K562 (cell line): ENCODE measurements around the gene TLR3. TPM values are rescaled to one million over a fixed set of nuclear protein-coding genes. Genes with fewer than 3 reads are reported as not detected.

Experiments used
- ATAC-seq: fragments of 200-7000 bp; cut with Tn5 transposase; 3 replicates; pipeline ENCODE4 v1.9.1; 2020; ENCODE audit warnings: moderate library complexity
- BruUV-seq: library from RNA; stranded (reverse); fragments of 400-500 nt; replicated peaks from 2 replicates; lab custom pipeline; 2021; lab: Mats Ljungman, UMichigan
- CTCF ChIA-PET: fragments of 300-600 bp; formaldehyde crosslinking; extraction: SDS; loops from one replicate; lab custom pipeline; 2021; ENCODE audit warnings: low intra/inter-chr PET ratio; lab: Yijun Ruan, JAX
- POLR2A ChIA-PET: fragments of 300-600, 350-650 bp; sonication (Branson Sonifier 250); formaldehyde crosslinking; extraction: SDS; loops from one replicate; lab custom pipeline; 2021; ENCODE audit warnings: antibody characterized with exemption, inconsistent platforms; lab: Yijun Ruan, JAX
- DNase-seq, 4 experiments: peaks; one replicate each; pipeline versions ENCODE4 v3.0.0 to v3.0.0-alpha.2; 2011 to 2018; ENCODE audit warnings: low spot score in 3 of 4, mixed read lengths in 3 of 4; ENCODE audit errors: extremely low read depth in 1 of 4
- FAIRE-seq: peaks from 2 replicates; lab custom pipeline; 2011; peaks lifted over from hg19 to GRCh38; lab: Jason Lieb, UNC
- H2AFZ ChIP-seq: 2 replicates; pipeline ENCODE4 v1.6.0; 2011; ENCODE audit warnings: low read depth, low read length, control low read depth, inconsistent platforms
- H3K27ac ChIP-seq: fragments of 200-600 bp; 3 replicates; pipeline ENCODE4 v1.8.0; 2011; ENCODE audit warnings: low read depth, mild to moderate bottlenecking, control low read depth, inconsistent platforms, low read length, moderate library complexity, mixed read lengths; ENCODE audit errors: extremely low read depth
- H3K27me3 ChIP-seq, 2 experiments: fragments of 300-600 bp in 1 of 2; 2 replicates in 1 of 2; 3 replicates in 1 of 2; pipeline versions ENCODE4 v1.6.0 to v1.8.0; 2011; ENCODE audit warnings: inconsistent platforms in 2 of 2, low read length in 2 of 2, mild to moderate bottlenecking in 1 of 2, mixed read lengths in 1 of 2, moderate library complexity in 1 of 2; ENCODE audit not compliant: control insufficient read depth in 2 of 2, insufficient read depth in 2 of 2
- H3K36me3 ChIP-seq: fragments of 300-600 bp; 3 replicates; pipeline ENCODE4 v1.8.0; 2011; ENCODE audit warnings: mild to moderate bottlenecking, low read length, inconsistent platforms; ENCODE audit not compliant: control insufficient read depth, insufficient read depth
- H3K4me1 ChIP-seq, 2 experiments: fragments of 200-600 bp in 1 of 2; replicated peaks in 1 of 2; 2 replicates in 1 of 2; 3 replicates in 1 of 2; pipeline versions ENCODE4 v1.5.1 to v1.8.0; 2011; ENCODE audit warnings: inconsistent platforms in 2 of 2, low read length in 2 of 2, mild to moderate bottlenecking in 1 of 2, mixed read lengths in 1 of 2, moderate library complexity in 1 of 2; ENCODE audit not compliant: control insufficient read depth in 2 of 2, insufficient read depth in 2 of 2
- H3K4me2 ChIP-seq: 2 replicates; pipeline ENCODE4 v1.6.1; 2011; ENCODE audit warnings: low read length, control low read depth, inconsistent platforms, mixed read lengths; ENCODE audit not compliant: insufficient read depth
- H3K4me3 ChIP-seq: fragments of 200-600 bp; sonication (generic), shearing (Covaris generic); 2 replicates; pipeline ENCODE4 v1.5.1; 2016; ENCODE audit warnings: control low read depth, inconsistent platforms
- H3K79me2 ChIP-seq: fragments of 200-600 bp; 3 replicates; pipeline ENCODE4 v1.8.0; 2011; ENCODE audit warnings: low read length, inconsistent platforms; ENCODE audit not compliant: control insufficient read depth, insufficient read depth
- H3K9ac ChIP-seq, 2 experiments: 2 replicates each; pipeline versions ENCODE4 v1.6.0 to v1.6.1; 2011; ENCODE audit warnings: low read depth in 2 of 2, low read length in 2 of 2, control low read depth in 1 of 2, inconsistent platforms in 1 of 2, mild to moderate bottlenecking in 1 of 2, mixed read lengths in 1 of 2; ENCODE audit not compliant: insufficient read depth in 1 of 2
- H3K9me1 ChIP-seq: one replicate; pipeline ENCODE4 v1.6.0; 2011; ENCODE audit warnings: inconsistent platforms, mild to moderate bottlenecking, low read length, moderate library complexity; ENCODE audit not compliant: control insufficient read depth, insufficient read depth
- H3K9me3 ChIP-seq: replicated peaks from 2 replicates; pipeline ENCODE4 v1.5.1; 2011; ENCODE audit warnings: low read depth, low read length, inconsistent platforms; ENCODE audit not compliant: control insufficient read depth, insufficient read depth
- H4K20me1 ChIP-seq: replicated peaks from 2 replicates; pipeline ENCODE4 v1.6.1; 2011; ENCODE audit warnings: low read length, inconsistent platforms, mixed read lengths; ENCODE audit not compliant: control insufficient read depth, insufficient read depth
- BDP1 ChIP-seq: IDR thresholded peaks from 3 replicates; pipeline ENCODE4 v1.6.1; 2011; ENCODE audit not compliant: insufficient read length, insufficient read depth
- BRF2 ChIP-seq: IDR thresholded peaks from 3 replicates; pipeline ENCODE4 v1.6.1; 2011; ENCODE audit warnings: borderline replicate concordance, mild to moderate bottlenecking; ENCODE audit not compliant: insufficient read length, insufficient read depth
- CBX8 ChIP-seq: fragments of 200-600 bp; sonication (generic); IDR thresholded peaks from 2 replicates; pipeline ENCODE4 v1.6.1; 2012; ENCODE audit warnings: borderline replicate concordance, mixed run types, low read depth, mild to moderate bottlenecking, moderate library complexity, mixed read lengths, low read length, control low read depth, inconsistent platforms; ENCODE audit not compliant: poor library complexity, severe bottlenecking; ENCODE audit errors: extremely low read depth
- EHMT2 ChIP-seq: fragments of 450-650 bp; IDR thresholded peaks from 2 replicates; pipeline ENCODE4 v1.6.1; 2018; ENCODE audit warnings: antibody characterized with exemption
- HDAC6 ChIP-seq: IDR thresholded peaks from 2 replicates; pipeline ENCODE4 v1.6.1; 2012; ENCODE audit warnings: low read depth, mild to moderate bottlenecking, control low read depth, inconsistent platforms, low read length, moderate library complexity
- HSF4 ChIP-seq: fragments of 250-450 bp; sonication (Bioruptor Pico); IDR thresholded peaks from 2 replicates; pipeline ENCODE4 v2.1.2; 2022; ENCODE audit warnings: mild to moderate bottlenecking, moderate library complexity, borderline replicate concordance
- NCOA2 ChIP-seq, 2 experiments: fragments of 450-650 bp; IDR thresholded peaks; 2 replicates each; pipeline ENCODE4 v1.6.1; 2018; ENCODE audit warnings: mild to moderate bottlenecking in 2 of 2, moderate library complexity in 1 of 2; ENCODE audit not compliant: partially characterized antibody in 2 of 2
- NRF1 ChIP-seq, 2 experiments: fragments of 450-650 bp; IDR thresholded peaks in 1 of 2; conservative IDR thresholded peaks in 1 of 2; 2 replicates each; pipeline ENCODE4 v1.6.1; 2014; ENCODE audit warnings: mild to moderate bottlenecking in 2 of 2
- SFPQ ChIP-seq: fragments of 200-400 bp; formaldehyde crosslinking; IDR thresholded peaks from 2 replicates; pipeline ENCODE4 v1.6.1; 2017; ENCODE audit warnings: mild to moderate bottlenecking, low read depth, low read length, moderate library complexity
- TCF7 ChIP-seq: sonication (generic); IDR thresholded peaks from 2 replicates; pipeline ENCODE4 v1.6.1; 2016; ENCODE audit warnings: antibody characterized with exemption, borderline replicate concordance
- TEAD4 ChIP-seq, 2 experiments: sonication (generic) in 1 of 2; formaldehyde crosslinking in 1 of 2; IDR thresholded peaks; 2 replicates each; pipeline versions ENCODE4 v1.6.1 to v1.8.0; 2012 to 2022; ENCODE audit warnings: borderline replicate concordance in 1 of 2, inconsistent platforms in 1 of 2, low read length in 1 of 2, mild to moderate bottlenecking in 1 of 2, missing genetic modification reagents in 1 of 2
- THAP12 ChIP-seq: fragments of 250-450 bp; sonication (Bioruptor Pico); IDR thresholded peaks from 2 replicates; pipeline ENCODE4 v1.9.0; 2021; ENCODE audit warnings: mild to moderate bottlenecking, inconsistent platforms
- TSC22D4 ChIP-seq: fragments of 450-650 bp; IDR thresholded peaks from 2 replicates; pipeline ENCODE4 v1.6.1; 2016; ENCODE audit warnings: missing genetic modification characterization, missing biosample characterization, control low read depth
- ZBTB1 ChIP-seq: sonication (generic); formaldehyde crosslinking; IDR thresholded peaks from 2 replicates; pipeline ENCODE4 v1.8.1; 2023; ENCODE audit warnings: missing genetic modification reagents, low read depth, mild to moderate bottlenecking, borderline replicate concordance
- ZNF134 ChIP-seq: fragments of 250-450 bp; sonication (Bioruptor Pico); conservative IDR thresholded peaks from 2 replicates; pipeline ENCODE4 v1.4.0; 2020
- ZNF311 ChIP-seq: fragments of 250-450 bp; sonication (Bioruptor Pico); IDR thresholded peaks from 2 replicates; pipeline ENCODE4 v1.4.0; 2020; ENCODE audit warnings: mild to moderate bottlenecking, moderate library complexity
- WGBS: fragments of 100-300 bp; shearing (Covaris generic); methylation state at CpG from one replicate; pipeline ENCODE4 v1.1.6; 2016; ENCODE audit warnings: low coverage, mixed read lengths; ENCODE audit not compliant: insufficient coverage; ENCODE audit errors: missing lambda C conversion rate; 5-methylcytosine and 5-hydroxymethylcytosine counted together
- in situ Hi-C: fragments of 300-500 bp; cut with MboI; formaldehyde crosslinking; loops from 4 replicates; pipeline ENCODE4 v1.15.0; 2018; ENCODE audit warnings: inconsistent platforms, mixed read lengths
- intact Hi-C: fragments of 100-400 bp; cut with micrococcal nuclease; formaldehyde crosslinking; loops from 2 replicates; pipeline ENCODE4 v1.14.2; 2022
- polyA plus RNA-seq, 8 experiments: library from polyadenylated mRNA; depleted of rRNA in 4 of 8; stranded (reverse) in 5 of 8; unstranded in 3 of 8; fragments of >200 nt; fragmentation: Nextera tagmentation in 2 of 8; fragmentation: Illumina TruSeq in 1 of 8; extraction: Ambion mirVana in 2 of 8; extraction: Trizol in 1 of 8; gene quantifications; 2 replicates each; pipeline versions ENCODE4 v1.2.1 to v1.2.3, GENCODE V29; 2011 to 2014; ENCODE audit warnings: inconsistent platforms in 1 of 8, missing spikeins in 1 of 8
- total RNA-seq, 7 experiments: library from RNA; depleted of rRNA in 6 of 7; stranded (reverse); fragments of >200 nt in 6 of 7; fragmentation: Illumina TruSeq in 2 of 7; extraction: Trizol in 2 of 7; gene quantifications; 2 replicates each; pipeline versions ENCODE4 v1.2.1 to v1.2.3, GENCODE V29; 2011 to 2021; ENCODE audit warnings: low replicate concordance in 1 of 7

Gene TLR3
- total and polyA plus RNA-seq, 9 of the 15 experiments (the other 6 are each of a cell fraction or from before 2014, with no cell fraction given), result 0.01 TPM; not detected in 8

- H3K4me2 ChIP-seq, result no peak overlapping the region
- H3K36me3 ChIP-seq, result no peaks in the 10 kb centered on the region
- no peaks in the 10 kb centered on the region for H3K79me2 ChIP-seq
- H3K9me3 ChIP-seq, result no peaks in the 10 kb centered on the region
- H3K9ac ChIP-seq, result no peak overlapping the region
- H3K4me1 ChIP-seq, result no peaks in the 10 kb centered on the region
- no peak overlapping the region for H2AFZ ChIP-seq
- H3K27me3 ChIP-seq, result peaks cover 18 to 58% of the 10 kb centered on the region in 2 experiments; a peak in 4 of 5 replicates
- FAIRE-seq (no peak), ATAC-seq (no peak), DNase-seq (no peak)
- intact Hi-C loops (no loop called here), in situ Hi-C loops (no loop called here)
- ChIA-PET CTCF (no interaction called here), POLR2A (interaction anchor here (0.6 kb wide), 1 partner anchor 282 kb away, joined by 3 read pairs; no protein-coding TSS in a partner anchor)
- BruUV-seq, result no TSS peak
- no peaks in the 10 kb centered on the region; the same call in 1 of the 2 replicates for H4K20me1 ChIP-seq
- no peaks in the 10 kb centered on the region for H3K9me1 ChIP-seq
- 1% methylated on average over 8 of the region's 9 CpGs for WGBS
- no peak overlapping the region for H3K27ac ChIP-seq
- no peak overlapping the region for H3K4me3 ChIP-seq
- TF ChIP-seq HSF4 (CRISPR knock-in tag) (no peak), TEAD4 (IDR thresholded peaks at IDR 0.05; ENCODE audit: low read length) (no peak), TEAD4 (CRISPR knock-in tag; IDR thresholded peaks at IDR 0.05; ENCODE audit: borderline replicate concordance) (no peak), BRF2 (no peak), NRF1 (conservative IDR thresholded peaks at IDR 0.05 in 1 of 2, IDR thresholded peaks at IDR 0.05 in 1 of 2) (no peak), CBX8 (no peak), ZNF311 (CRISPR knock-in tag) (no peak), NCOA2 (IDR thresholded peaks at IDR 0.05; ENCODE audit: partially characterized antibody in 2 of 2) (no peak), SFPQ (no peak), BDP1 (no peak), ZBTB1 (CRISPR knock-in tag) (no peak), TSC22D4 (tag) (no peak), ZNF134 (CRISPR knock-in tag) (no peak), HDAC6 (no peak), THAP12 (no peak), EHMT2 (no peak), TCF7 (no peak)
Observed at GRCh38 chr4:186096681-186097165, 27.8 kb downstream of the TLR3 start.
